Trophoblast cell (in vitro differentiated cells and primary cell): ENCODE measurements around the gene BPIFB4.
"Not testable (repeated sequence)": the region's sequence is repeated elsewhere in the genome, so short reads cannot be mapped to it uniquely, and the experiment has no call there.

Experiments
- DNase-seq, 2 donors: peaks; one replicate each; pipeline ENCODE4 v3.0.0-alpha.2; 2016
- H2AFZ ChIP-seq: 2 replicates; pipeline ENCODE4 v1.6.1; 2013; ENCODE audit warnings: low read length, moderate library complexity, mild to moderate bottlenecking; ENCODE audit not compliant: insufficient read depth, poor library complexity
- H2AK5ac ChIP-seq: 2 replicates; pipeline ENCODE4 v1.6.1; 2013; ENCODE audit warnings: mild to moderate bottlenecking, low read length
- H2BK120ac ChIP-seq: 2 replicates; pipeline ENCODE4 v1.6.1; 2013; ENCODE audit warnings: low read length, mild to moderate bottlenecking, moderate library complexity; ENCODE audit not compliant: insufficient read depth, poor library complexity
- H2BK12ac ChIP-seq: 2 replicates; pipeline ENCODE4 v1.6.1; 2013; ENCODE audit warnings: mild to moderate bottlenecking, low read length, moderate library complexity
- H2BK5ac ChIP-seq: 2 replicates; pipeline ENCODE4 v1.6.1; 2013; ENCODE audit warnings: low read length, low read depth, moderate library complexity, mild to moderate bottlenecking; ENCODE audit not compliant: poor library complexity
- H3K14ac ChIP-seq: 2 replicates; pipeline ENCODE4 v1.6.1; 2013; ENCODE audit warnings: mild to moderate bottlenecking, low read length
- H3K18ac ChIP-seq: 2 replicates; pipeline ENCODE4 v1.6.1; 2013; ENCODE audit warnings: mild to moderate bottlenecking, low read length
- H3K23ac ChIP-seq: 2 replicates; pipeline ENCODE4 v1.6.1; 2013; ENCODE audit warnings: low read length
- H3K27ac ChIP-seq: 2 replicates; pipeline ENCODE4 v1.5.1; 2013; ENCODE audit warnings: low read depth, mild to moderate bottlenecking, inconsistent platforms, low read length, moderate library complexity
- H3K27me3 ChIP-seq: 2 replicates; pipeline ENCODE4 v1.6.1; 2013; ENCODE audit warnings: inconsistent platforms, mild to moderate bottlenecking, low read length, moderate library complexity; ENCODE audit not compliant: insufficient read depth
- H3K36me3 ChIP-seq, 2 experiments: 1 replicate in 1 of 2; 2 replicates in 1 of 2; pipeline ENCODE4 v1.6.1; 2013; ENCODE audit warnings: low read length in 2 of 2, mild to moderate bottlenecking in 2 of 2, moderate library complexity in 1 of 2; ENCODE audit not compliant: insufficient read depth in 2 of 2, control insufficient read depth in 1 of 2
- H3K4ac ChIP-seq: 2 replicates; pipeline ENCODE4 v1.6.1; 2013; ENCODE audit warnings: low read depth, mild to moderate bottlenecking, low read length, moderate library complexity
- H3K4me1 ChIP-seq, 2 experiments: 1 replicate in 1 of 2; 2 replicates in 1 of 2; pipeline ENCODE4 v1.6.1; 2013; ENCODE audit warnings: low read length in 2 of 2, mild to moderate bottlenecking in 2 of 2, moderate library complexity in 1 of 2; ENCODE audit not compliant: insufficient read depth in 2 of 2, control insufficient read depth in 1 of 2
- H3K4me2 ChIP-seq: 2 replicates; pipeline ENCODE4 v1.6.1; 2013; ENCODE audit warnings: inconsistent platforms, mild to moderate bottlenecking, low read length, moderate library complexity
- H3K4me3 ChIP-seq: 2 replicates; pipeline ENCODE4 v1.5.1; 2013; ENCODE audit warnings: mild to moderate bottlenecking, low read depth, low read length, inconsistent platforms
- H3K79me1 ChIP-seq: one replicate; pipeline ENCODE4 v1.6.1; 2013; ENCODE audit warnings: low read length
- H3K79me2 ChIP-seq: 2 replicates; pipeline ENCODE4 v1.6.1; 2013; ENCODE audit warnings: low read length, mild to moderate bottlenecking; ENCODE audit not compliant: control insufficient read depth, insufficient read depth, poor library complexity
- H3K9ac ChIP-seq: 2 replicates; pipeline ENCODE4 v1.6.1; 2013; ENCODE audit warnings: mild to moderate bottlenecking, low read length
- H3K9me3 ChIP-seq: 2 replicates; pipeline ENCODE4 v1.6.1; 2013; ENCODE audit warnings: low read depth, mild to moderate bottlenecking, control low read depth, inconsistent platforms, low read length; ENCODE audit not compliant: insufficient read depth
- H4K12ac ChIP-seq: 2 replicates; pipeline ENCODE4 v1.6.1; 2013; ENCODE audit warnings: low read depth, mild to moderate bottlenecking, low read length, moderate library complexity
- H4K8ac ChIP-seq: 2 replicates; pipeline ENCODE4 v1.6.1; 2013; ENCODE audit warnings: low read depth, mild to moderate bottlenecking, low read length, moderate library complexity
- H4K91ac ChIP-seq: one replicate; pipeline ENCODE4 v1.6.1; 2013; ENCODE audit warnings: low read depth, mild to moderate bottlenecking, low read length, moderate library complexity
- WGBS: extraction: QIAGEN DNeasy Blood & Tissue Kit; methylation state at CpG from one replicate; pipeline ENCODE4 v1.1.7; 2013; ENCODE audit warnings: missing lambda C conversion rate; ENCODE audit not compliant: insufficient read length, insufficient coverage; ENCODE audit errors: extremely low coverage; 5-methylcytosine and 5-hydroxymethylcytosine counted together

BPIFB4 gene

DNA sequence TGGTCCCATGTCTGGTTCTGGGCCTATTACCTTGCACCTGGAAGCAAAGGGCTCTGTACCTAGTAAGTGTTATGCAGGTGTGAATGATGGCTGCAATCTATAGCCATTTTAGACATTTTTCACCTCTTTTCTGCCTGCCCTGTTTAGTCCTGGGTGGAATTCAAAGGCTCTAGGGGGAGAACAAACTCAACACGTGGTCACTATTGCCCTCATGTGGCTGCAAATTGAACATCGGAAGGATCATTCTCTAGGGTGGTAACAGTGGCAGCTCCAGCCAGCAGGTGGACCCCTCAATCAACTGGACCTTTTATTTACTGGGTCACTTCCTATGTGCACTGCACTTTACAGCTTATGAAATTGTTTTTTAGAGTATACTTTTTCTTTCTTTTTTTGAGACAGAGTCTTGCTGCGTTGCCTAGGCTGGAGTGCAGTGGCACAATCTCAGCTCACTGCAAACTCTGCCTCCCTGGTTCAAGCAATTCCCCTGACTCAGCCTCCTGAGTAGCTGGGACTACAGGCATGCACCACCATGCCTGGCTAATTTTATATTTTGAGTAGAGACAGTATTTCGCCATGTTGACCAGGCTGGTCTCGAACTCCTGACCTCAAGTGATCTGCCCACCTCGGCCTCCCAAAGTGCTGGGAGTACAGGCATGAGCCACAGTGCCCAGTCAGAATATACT, 16.6 kb downstream of the BPIFB4 start:
- not testable (repeated sequence) for H4K91ac ChIP-seq, H2BK12ac ChIP-seq, H3K18ac ChIP-seq, H3K36me3 ChIP-seq, H3K4me3 ChIP-seq, H3K4me1 ChIP-seq, H3K79me1 ChIP-seq, H2BK120ac ChIP-seq, H3K4me2 ChIP-seq, H3K4ac ChIP-seq, H4K12ac ChIP-seq, H3K23ac ChIP-seq, H4K8ac ChIP-seq, H2AK5ac ChIP-seq, H3K79me2 ChIP-seq, H3K9ac ChIP-seq, H3K14ac ChIP-seq, H3K27ac ChIP-seq, H3K27me3 ChIP-seq, H2BK5ac ChIP-seq, H2AFZ ChIP-seq, H3K9me3 ChIP-seq
- WGBS = no CpG with 5 or more reads among the region's 6 CpGs
- peak; percentile 22 to 69 for DNase-seq

- H3K79me2 ChIP-seq = no peaks in the 10 kb centered on the region
- no peak overlapping the region for H3K4ac ChIP-seq
- H2AK5ac ChIP-seq = no peak overlapping the region
- H3K4me3 ChIP-seq = no peak overlapping the region
- H3K9ac ChIP-seq = no peak overlapping the region
- no peak overlapping the region for H3K14ac ChIP-seq
- H4K91ac ChIP-seq = no peak overlapping the region
- no peak overlapping the region for H3K18ac ChIP-seq
- no peak overlapping the region for H4K8ac ChIP-seq
- H2BK5ac ChIP-seq = no peak overlapping the region
- H3K4me2 ChIP-seq = no peak overlapping the region
- H2BK120ac ChIP-seq = no peak overlapping the region
- H3K79me1 ChIP-seq = no peaks in the 10 kb centered on the region
- no peak overlapping the region for H3K27ac ChIP-seq
- no peak overlapping the region for H2BK12ac ChIP-seq
- DNase-seq = no peak
- no peak overlapping the region for H3K23ac ChIP-seq
- no CpG with 5 or more reads among the region's 4 CpGs for WGBS
- H4K12ac ChIP-seq = no peak overlapping the region
- no peak overlapping the region for H2AFZ ChIP-seq
- no peaks in the 10 kb centered on the region for H3K4me1 ChIP-seq
- H3K9me3 ChIP-seq = peaks cover 3% of the 10 kb centered on the region
- H3K36me3 ChIP-seq = no peaks in the 10 kb centered on the region
- H3K27me3 ChIP-seq = no peaks in the 10 kb centered on the region
Observed at GRCh38 chr20:33097001-33097400, 17.6 kb downstream of the BPIFB4 start.

DNA sequence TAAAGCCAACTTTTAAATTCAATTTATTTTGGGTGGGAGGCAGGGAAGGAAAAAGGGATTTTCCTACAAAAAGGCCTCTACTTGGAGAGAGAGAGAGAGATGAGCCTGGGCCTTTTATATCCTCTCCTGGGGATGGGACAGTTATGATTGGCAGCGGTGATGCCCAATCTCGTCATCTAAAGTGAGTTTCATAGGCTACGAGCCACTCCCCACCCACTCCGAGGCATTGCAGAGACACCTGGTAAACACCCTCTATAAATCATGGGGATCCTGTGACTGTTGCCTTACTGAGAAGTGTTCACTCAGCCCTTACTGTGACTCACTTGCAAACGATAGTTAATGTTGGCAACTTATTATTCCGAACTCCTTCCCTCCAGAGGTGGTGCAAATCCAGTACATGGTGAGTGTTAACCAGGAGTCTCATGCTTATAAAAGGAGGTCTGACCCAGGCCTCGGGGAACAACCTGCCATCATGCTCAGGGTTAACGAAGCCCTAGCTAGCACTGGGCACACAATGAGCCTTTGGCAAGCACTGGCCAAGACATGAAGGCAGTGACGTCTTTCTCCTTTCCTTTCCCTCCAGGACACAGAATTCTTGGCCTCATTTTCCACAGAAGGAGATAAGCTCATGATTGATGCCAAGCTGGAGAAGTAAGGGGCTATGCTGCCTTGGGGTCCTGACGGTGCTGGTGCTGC, 20.5 kb downstream of the BPIFB4 start:
- H3K4me1 ChIP-seq = no peaks in the 10 kb centered on the region
- H3K27me3 ChIP-seq = no peaks in the 10 kb centered on the region

GRCh38 chr20:33103556-33103955, 24.1 kb downstream of the BPIFB4 start:
- no CpG with 5 or more reads among the region's 3 CpGs for WGBS
- Histone ChIP-seq H3K4me1 (no peaks in the 10 kb centered on the region), H4K12ac (no peak overlapping the region), H3K9me3 (no peaks in the 10 kb centered on the region), H3K14ac (no peak overlapping the region), H3K4me3 (no peak overlapping the region), H3K4ac (no peak overlapping the region), H4K91ac (no peak overlapping the region), H2AFZ (no peak overlapping the region), H2BK12ac (no peak overlapping the region), H3K27me3 (no peaks in the 10 kb centered on the region), H3K18ac (no peak overlapping the region), H3K9ac (no peak overlapping the region), H2BK5ac (no peak overlapping the region), H2AK5ac (no peak overlapping the region), H4K8ac (no peak overlapping the region), H3K79me2 (no peaks in the 10 kb centered on the region), H3K36me3 (no peaks in the 10 kb centered on the region), H3K23ac (no peak overlapping the region), H3K4me2 (no peak overlapping the region), H2BK120ac (no peak overlapping the region), H3K27ac (no peak overlapping the region), H3K79me1 (no peaks in the 10 kb centered on the region)
- DNase-seq = no peak

More for the DNA sequence above, 20.5 kb downstream of the BPIFB4 start:
- H2BK120ac ChIP-seq = no peak overlapping the region
- no peak overlapping the region for H3K4me2 ChIP-seq
- no peaks in the 10 kb centered on the region for H3K9me3 ChIP-seq
- H3K27ac ChIP-seq = no peak overlapping the region
- no peaks in the 10 kb centered on the region for H3K79me2 ChIP-seq
- no peak overlapping the region for H2AFZ ChIP-seq
- DNase-seq = no peak
- H3K18ac ChIP-seq = no peak overlapping the region
- H2BK12ac ChIP-seq = no peak overlapping the region
- H4K91ac ChIP-seq = no peak overlapping the region
- no peak overlapping the region for H2AK5ac ChIP-seq
- H4K12ac ChIP-seq = no peak overlapping the region
- H3K14ac ChIP-seq = no peak overlapping the region
- H4K8ac ChIP-seq = no peak overlapping the region
- no peak overlapping the region for H3K23ac ChIP-seq
- H3K79me1 ChIP-seq = no peaks in the 10 kb centered on the region
- H3K9ac ChIP-seq = no peak overlapping the region
- H3K36me3 ChIP-seq = no peaks in the 10 kb centered on the region
- H3K4ac ChIP-seq = no peak overlapping the region
- no CpG with 5 or more reads among the region's 10 CpGs for WGBS
- no peak overlapping the region for H2BK5ac ChIP-seq
- no peak overlapping the region for H3K4me3 ChIP-seq
